HG03432 (cell line): ENCODE data around the gene ATXN1.

Source experiments
- ATAC-seq: cut with Tn5 transposase; IDR thresholded peaks from one replicate; pipeline ENCODE4 v1.9.1; 2021; ENCODE audit warnings: mild to moderate bottlenecking, moderate library complexity; ENCODE audit not compliant: unreplicated experiment

Gene ATXN1

GRCh38 chr6:16331384-16332174 is 429.7 kb downstream of the ATXN1 start:
- ATAC-seq = peak; percentile 51

GRCh38 chr6:16329233-16329632 is 432.0 kb downstream of the ATXN1 start:
- ATAC-seq = peak; percentile 31

GRCh38 chr6:16327777-16328325 is 433.4 kb downstream of the ATXN1 start:
- ATAC-seq = no peak

GRCh38 chr6:16326971-16327776 is 434.1 kb downstream of the ATXN1 start:
- ATAC-seq = no peak

- ATAC-seq = no peak
Measured at GRCh38 chr6:16326531-16326930, 434.7 kb downstream of the ATXN1 start.

GRCh38 chr6:16324606-16325225 is 436.5 kb downstream of the ATXN1 start:
- no peak for ATAC-seq

GRCh38 chr6:16324184-16324583 is 437.1 kb downstream of the ATXN1 start:
- ATAC-seq = no peak

GRCh38 chr6:16322666-16323312 is 438.5 kb downstream of the ATXN1 start:
- peak; percentile 86 for ATAC-seq

GRCh38 chr6:16321826-16322225 is 439.4 kb downstream of the ATXN1 start:
- no peak for ATAC-seq

- ATAC-seq = no peak
Measured at GRCh38 chr6:16321341-16321710, 439.9 kb downstream of the ATXN1 start.

- no peak for ATAC-seq
Measured at GRCh38 chr6:16320533-16321340, 440.5 kb downstream of the ATXN1 start.

- ATAC-seq = peak; percentile 68
Measured at GRCh38 chr6:16319813-16320532, 441.3 kb downstream of the ATXN1 start.

GRCh38 chr6:16318953-16319720 is 442.1 kb downstream of the ATXN1 start:
- ATAC-seq = no peak

- ATAC-seq = no peak
Measured at GRCh38 chr6:16318538-16318937, 442.7 kb downstream of the ATXN1 start.

GRCh38 chr6:16316741-16317251 is 444.5 kb downstream of the ATXN1 start:
- ATAC-seq = no peak

GRCh38 chr6:16314296-16314695 is 447.0 kb downstream of the ATXN1 start:
- ATAC-seq = no peak

- ATAC-seq = no peak
Measured at GRCh38 chr6:16313732-16314131, 447.5 kb downstream of the ATXN1 start.

GRCh38 chr6:16311763-16312162 is 449.5 kb downstream of the ATXN1 start:
- no peak for ATAC-seq
